GM18873 (cell line): ENCODE data around the gene SEC24A.
"Not testable (repeated sequence)": the region's sequence is repeated elsewhere in the genome, so short reads cannot be mapped to it uniquely, and the experiment has no call there.

Experiments
- ATAC-seq: cut with Tn5 transposase; IDR thresholded peaks from one replicate; pipeline ENCODE4 v1.9.1; 2021; ENCODE audit warnings: mild to moderate bottlenecking, moderate library complexity, moderate number of reproducible peaks; ENCODE audit not compliant: unreplicated experiment, low FRiP score

SEC24A gene

DNA sequence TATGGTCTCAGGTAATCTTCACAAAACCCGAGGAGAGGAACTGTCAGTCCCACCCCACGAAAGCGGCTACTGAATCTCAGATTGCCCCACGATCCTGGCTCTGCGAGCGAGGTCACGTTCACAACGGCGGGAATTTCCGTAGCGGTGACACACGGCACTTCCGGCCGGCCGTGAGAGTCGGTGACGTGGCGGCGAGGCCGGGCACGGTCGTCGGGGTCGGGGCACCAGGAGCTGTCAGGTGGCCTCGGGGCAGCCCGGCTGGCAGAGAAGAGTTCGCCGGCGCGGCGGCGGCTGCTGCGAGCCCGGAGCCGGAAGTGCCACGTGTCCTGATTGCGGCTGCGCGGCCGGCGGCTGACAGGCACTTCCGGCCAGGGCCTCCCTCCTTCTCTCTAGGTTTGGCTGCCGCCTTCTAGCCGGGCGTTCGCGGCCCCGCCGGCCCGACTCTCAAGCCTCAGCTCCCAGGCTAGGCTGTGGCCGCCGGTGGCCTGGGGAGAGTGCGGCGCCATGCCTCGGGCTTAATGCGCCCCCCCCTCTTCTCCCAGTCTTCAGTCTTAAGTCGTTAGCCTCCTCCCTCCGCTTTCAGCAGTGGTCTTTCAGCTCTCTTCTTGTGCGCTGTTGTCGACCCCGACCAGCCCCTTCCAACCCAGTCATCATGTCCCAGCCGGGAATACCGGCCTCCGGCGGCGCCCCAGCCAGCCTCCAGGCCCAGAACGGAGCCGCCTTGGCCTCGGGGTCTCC is at the start of gene SEC24A:
SEC24A (plus strand) TSS at position 361 of the 738 bp plus-strand sequence; CDS start at position 653, 292 bp downstream.
- peak; percentile 76 for ATAC-seq

DNA sequence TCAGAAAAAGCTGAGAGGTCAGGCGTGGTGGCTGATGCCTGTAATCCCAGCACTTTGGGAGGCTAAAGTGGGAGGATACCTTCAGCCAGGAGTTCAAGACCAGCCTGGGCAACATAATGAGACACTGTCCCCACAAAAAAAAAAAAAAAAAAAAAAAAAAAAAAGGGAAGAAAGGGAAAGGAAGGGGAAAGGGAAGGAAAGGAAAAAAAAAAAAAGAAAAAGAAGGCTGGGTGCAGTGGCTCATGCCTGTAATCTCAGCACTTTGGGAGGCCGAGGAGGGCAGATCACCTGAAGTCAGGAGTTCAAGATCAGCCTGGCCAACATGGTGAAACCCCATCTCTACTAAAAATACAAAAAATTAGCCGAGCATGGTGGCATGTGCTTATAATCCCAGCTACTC is 48.8 kb upstream of the SEC24A start:
- not testable (repeated sequence) for ATAC-seq

GRCh38 chr5:134600600-134600999 is 48.0 kb upstream of the SEC24A start:
- no peak for ATAC-seq

- no peak for ATAC-seq
Observed at GRCh38 chr5:134603059-134603458, 45.5 kb upstream of the SEC24A start.

- no peak for ATAC-seq
Observed at GRCh38 chr5:134604908-134605307, 43.7 kb upstream of the SEC24A start.

DNA sequence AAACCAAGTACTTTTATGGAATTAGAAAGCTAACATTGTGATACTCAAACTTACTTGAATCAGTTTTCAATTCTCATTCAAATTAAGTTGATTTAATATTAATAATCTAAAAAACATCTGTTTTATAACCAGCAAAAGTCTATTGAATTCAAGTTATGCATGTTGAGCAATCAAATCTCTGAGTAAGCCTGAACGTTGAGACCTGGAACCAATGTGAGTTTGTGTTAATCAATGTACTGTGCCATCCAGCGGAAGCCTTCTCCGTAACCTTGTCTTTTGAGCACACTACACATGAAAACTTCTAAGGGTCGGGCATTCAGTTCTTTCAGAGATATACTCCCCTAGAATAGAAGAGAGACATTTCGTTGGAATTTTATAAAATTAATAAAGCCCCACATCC is 41.9 kb upstream of the SEC24A start:
- ATAC-seq: no peak

GRCh38 chr5:134608555-134608954 is 40.0 kb upstream of the SEC24A start:
- no peak for ATAC-seq

GRCh38 chr5:134609232-134609851 is 39.2 kb upstream of the SEC24A start:
- no peak for ATAC-seq

DNA sequence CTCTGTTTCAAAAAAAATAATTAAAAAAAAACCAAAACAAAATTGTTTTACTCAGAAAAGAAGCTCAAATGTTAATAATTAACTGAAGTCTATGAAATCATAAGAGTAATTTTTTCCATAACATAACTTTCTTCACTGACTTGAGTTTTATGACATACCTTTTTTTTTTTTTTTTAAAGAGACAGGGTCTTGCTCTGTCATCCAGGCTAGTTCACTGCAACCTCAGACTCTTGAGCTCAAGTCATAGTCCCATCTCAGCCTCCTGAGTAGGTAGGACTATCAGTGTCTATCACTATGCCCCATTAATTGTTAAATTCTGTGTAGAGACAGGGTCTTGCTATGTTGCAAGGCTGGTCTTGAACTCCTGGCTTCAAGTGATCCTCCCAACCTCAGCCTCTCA is 37.9 kb upstream of the SEC24A start:
- no peak for ATAC-seq

GRCh38 chr5:134611515-134611914 is 37.1 kb upstream of the SEC24A start:
- no peak for ATAC-seq

GRCh38 chr5:134614450-134615085 is 34.0 kb upstream of the SEC24A start:
- no peak for ATAC-seq

DNA sequence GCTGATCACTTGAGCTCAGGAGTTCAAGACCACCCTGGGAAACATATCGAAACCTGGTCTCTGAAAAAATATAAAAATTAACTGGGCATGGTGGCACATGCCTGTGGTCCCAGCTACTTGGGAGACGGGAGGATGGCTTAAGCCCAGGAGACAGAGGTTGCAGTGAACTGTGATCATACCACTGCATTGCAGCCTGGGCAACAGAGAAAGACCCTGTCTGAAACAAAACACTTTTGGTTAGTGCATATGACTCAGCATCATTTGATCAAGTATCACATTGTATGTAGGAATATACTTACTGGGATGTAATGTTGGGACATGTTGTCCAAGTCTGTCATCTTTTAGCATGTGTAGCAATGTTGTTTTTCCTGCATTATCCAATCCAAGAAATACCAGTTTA is 28.0 kb upstream of the SEC24A start:
- ATAC-seq: no peak

DNA sequence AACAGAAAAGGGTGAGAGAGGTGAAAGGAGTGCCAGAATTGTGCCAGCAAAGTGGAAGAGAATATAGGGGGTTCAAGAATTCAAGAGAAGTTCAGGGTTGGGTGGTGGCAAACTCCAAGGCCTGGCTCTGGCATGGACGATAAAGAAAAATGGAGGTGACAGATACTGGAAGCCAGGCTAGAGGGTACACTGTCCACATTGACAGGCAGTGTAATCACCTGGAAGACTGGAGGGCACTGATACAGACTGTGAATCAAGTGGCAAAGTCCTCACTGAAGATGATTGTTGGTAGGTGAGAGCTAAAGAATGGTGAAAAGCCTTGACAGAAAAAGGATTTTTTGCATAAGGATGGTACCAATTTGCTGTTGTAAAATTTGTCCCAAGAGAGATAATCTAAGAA is 23.0 kb upstream of the SEC24A start:
- no peak for ATAC-seq

- no peak for ATAC-seq
Observed at GRCh38 chr5:134626369-134627014, 22.1 kb upstream of the SEC24A start.

DNA sequence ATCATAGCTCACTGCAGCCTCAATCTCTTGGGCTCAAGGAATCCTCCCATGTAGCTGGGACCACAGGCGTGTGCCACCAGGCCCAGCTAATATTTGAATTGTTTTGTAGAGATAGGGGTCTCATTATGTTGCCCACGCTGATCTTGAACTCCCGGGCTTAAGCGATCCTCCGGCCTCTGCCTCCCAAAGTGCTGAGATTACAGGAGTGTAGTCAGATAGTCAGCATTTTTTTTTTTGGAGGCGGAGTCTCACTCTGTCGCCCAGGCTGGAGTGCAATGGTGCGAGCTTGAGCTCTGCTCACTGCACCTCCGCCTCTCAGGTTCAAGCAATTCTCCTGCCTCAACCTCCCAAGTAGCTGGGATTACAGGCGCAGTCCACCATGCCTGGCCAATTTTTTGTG is 14.4 kb upstream of the SEC24A start:
- no peak for ATAC-seq

DNA sequence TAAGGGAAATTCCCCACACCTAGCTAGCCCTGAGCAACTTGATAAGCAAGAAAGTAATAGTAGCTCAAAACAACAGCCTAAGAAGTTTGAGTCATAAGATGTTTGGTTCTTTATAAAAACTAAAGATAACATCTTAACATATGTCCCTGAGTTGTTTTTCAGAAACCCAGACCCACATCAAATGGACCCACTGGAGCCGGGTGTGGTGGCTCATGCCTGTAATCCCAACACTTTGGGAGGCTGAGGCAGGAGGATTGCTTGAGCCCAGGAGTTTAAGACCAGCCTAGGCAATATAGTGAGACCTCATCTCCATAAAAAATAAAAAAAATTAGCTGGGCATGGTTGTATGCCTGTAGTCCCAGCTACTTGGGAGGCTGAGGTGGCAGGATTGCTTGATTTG is 13.2 kb upstream of the SEC24A start:
- not testable (repeated sequence) for ATAC-seq

DNA sequence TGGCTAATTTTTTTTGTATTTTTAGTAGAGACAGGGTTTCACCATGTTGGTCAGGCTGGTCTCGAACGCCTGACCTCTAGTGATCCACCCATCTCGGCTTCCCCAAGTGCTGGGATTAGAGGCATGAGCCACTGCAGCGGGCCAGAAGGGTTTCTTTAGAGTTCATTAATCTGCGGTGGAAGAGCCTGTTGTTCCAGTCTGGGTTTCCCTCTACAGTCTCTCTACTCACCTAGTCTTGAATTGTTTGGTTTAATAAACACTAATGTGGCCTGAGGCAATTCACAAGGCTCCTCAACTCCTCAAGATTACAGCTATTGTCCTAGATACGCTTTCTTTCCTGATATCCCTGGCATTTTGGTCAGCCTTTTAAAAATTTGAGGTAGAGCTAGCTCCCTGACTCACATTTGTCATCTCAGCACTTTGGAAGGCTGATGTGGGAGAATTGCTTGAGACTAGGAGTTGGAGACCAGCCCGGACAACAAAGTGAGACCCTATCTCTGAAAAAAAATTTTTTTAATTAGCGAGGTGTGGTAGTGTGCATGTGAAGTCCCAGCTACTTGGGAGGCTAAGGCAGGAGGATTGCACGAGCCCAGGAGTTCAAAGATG is 11.4 kb upstream of the SEC24A start:
- no peak for ATAC-seq

DNA sequence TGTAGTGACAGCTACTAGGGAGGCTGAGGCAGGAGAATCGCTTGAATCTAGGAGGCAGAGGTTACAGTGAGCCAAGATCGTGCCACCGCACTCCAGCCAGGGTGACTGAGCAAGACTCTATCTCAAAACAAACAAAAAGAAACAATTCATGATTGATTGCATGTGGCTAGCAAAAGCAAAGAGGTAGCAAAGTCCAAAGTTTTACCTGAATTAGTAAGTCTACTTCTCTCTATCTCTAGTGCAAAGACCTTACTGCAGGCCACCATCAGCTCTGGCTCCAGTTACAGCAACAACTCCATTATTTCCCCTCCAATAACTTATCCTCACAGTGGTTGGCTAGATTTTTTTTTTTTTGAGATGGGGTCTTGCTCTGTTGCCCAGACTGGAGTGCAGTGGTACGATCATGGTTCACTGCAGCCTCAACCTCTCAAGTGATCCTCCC is 9.8 kb upstream of the SEC24A start:
- ATAC-seq: no peak

DNA sequence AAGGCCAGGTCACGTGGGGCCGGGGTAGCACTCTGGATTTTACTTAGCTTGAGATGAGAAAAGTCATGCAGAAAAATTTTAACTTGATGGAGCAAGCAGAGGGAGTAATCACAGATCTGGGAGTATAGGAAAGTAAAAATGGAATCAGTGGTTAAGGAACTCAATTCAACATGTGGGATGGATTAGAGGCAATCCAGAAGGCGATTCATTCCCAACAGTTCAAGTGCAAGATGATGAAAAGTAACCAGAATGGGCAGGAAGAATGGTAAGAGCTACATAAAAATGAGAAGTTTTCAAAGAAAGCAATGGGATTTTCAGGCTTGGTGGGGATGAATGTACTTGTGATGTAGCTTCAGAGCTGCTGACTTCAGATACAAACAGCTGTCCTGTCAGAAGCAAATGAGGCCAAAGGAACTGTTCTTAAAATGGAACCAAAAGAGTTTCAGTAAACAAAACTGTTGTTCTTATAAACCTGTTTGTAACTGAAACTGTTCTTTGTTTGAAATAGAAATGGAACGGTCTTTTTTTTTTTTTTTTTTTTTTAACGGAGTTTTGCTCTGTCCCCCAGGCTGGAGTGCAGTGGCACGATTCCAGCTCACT is 5.6 kb upstream of the SEC24A start:
- peak; percentile 57 for ATAC-seq

- ATAC-seq: peak; percentile 17
Observed at GRCh38 chr5:134647750-134648424, 698 bp upstream of the SEC24A start.
